ENCODE measurements around the gene ANKRD60.

DNA sequence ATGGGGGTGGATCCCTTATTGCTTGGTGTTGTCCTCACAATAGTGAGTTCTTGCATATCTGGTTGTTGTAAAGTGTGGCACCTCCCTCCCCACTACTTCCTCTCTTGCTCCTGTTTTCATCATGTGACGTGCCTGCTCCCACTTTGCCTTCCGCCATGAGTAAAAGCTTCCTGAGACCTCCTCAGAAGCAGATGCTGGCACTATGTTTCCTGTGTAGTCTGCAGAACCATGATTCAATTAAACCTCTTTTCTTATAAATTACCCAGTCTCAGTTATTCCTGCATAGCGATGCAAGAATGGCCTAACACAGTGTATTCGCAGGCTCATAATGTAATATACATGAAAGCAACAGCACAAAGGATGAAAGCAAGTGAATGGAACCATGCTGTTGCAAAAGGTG lies 28.4 kb upstream of the ANKRD60 start:
- TF ChIP-seq POLR2A (IDR thresholded peaks at IDR 0.05): no peak
- TF ChIP-seq, protein P1, sequence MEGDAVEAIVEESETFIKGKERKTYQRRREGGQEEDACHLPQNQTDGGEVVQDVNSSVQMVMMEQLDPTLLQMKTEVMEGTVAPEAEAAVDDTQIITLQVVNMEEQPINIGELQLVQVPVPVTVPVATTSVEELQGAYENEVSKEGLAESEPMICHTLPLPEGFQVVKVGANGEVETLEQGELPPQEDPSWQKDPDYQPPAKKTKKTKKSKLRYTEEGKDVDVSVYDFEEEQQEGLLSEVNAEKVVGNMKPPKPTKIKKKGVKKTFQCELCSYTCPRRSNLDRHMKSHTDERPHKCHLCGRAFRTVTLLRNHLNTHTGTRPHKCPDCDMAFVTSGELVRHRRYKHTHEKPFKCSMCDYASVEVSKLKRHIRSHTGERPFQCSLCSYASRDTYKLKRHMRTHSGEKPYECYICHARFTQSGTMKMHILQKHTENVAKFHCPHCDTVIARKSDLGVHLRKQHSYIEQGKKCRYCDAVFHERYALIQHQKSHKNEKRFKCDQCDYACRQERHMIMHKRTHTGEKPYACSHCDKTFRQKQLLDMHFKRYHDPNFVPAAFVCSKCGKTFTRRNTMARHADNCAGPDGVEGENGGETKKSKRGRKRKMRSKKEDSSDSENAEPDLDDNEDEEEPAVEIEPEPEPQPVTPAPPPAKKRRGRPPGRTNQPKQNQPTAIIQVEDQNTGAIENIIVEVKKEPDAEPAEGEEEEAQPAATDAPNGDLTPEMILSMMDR (IDR thresholded peaks at IDR 0.05): no peak
- no peak for TF ChIP-seq POLR2AphosphoS5 (IDR thresholded peaks at IDR 0.05)
- no peak for TF ChIP-seq EP300 (IDR thresholded peaks at IDR 0.05)
